Activated T-helper 1 cell treated with anti-CD3 and anti-CD28 coated beads, Interleukin-2, amount 50 U/mL, for 16 hours (primary cell): ENCODE measurements around the gene OR4D9.
A peak's percentile ranks its signal among the peaks of the same experiment; 100 is the strongest.

ENCODE experiments used
- DNase-seq, 2 donors: peaks; one replicate each; pipeline ENCODE4 v3.0.0-alpha.2; 2020; ENCODE audit warnings: low read depth in 1 of 2, low spot score in 1 of 2

Gene OR4D9

GRCh38 chr11:59550368-59550841 is 39.1 kb downstream of the OR4D9 start:
- peak; percentile 62 to 78 for DNase-seq

- peak; percentile 54 to 62 for DNase-seq
Measured at GRCh38 chr11:59550842-59551658, 39.7 kb downstream of the OR4D9 start.

GRCh38 chr11:59551659-59552521 is 40.6 kb downstream of the OR4D9 start:
- DNase-seq, result no peak

DNA sequence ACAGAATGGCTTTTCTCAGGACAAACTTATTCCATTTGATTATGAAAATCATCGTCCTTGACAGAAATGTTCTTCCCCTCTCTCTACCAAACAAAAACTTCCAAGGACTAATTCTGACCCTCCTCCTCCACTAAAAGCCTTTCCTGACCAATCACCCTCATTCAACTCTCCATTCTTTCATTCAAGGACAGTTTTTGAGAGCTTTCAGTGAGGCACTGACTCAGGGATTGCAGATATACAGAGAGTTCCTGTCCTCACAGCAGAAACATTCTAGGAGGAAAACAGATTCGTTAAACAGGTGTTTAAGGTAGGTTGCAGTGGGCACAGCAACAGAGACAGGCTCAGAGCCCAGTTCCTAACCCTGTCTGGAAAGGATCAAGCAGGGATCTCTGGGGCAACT is 41.5 kb downstream of the OR4D9 start:
- DNase-seq, result no peak

- no peak for DNase-seq
Measured at GRCh38 chr11:59553323-59553722, 42.0 kb downstream of the OR4D9 start.

DNA sequence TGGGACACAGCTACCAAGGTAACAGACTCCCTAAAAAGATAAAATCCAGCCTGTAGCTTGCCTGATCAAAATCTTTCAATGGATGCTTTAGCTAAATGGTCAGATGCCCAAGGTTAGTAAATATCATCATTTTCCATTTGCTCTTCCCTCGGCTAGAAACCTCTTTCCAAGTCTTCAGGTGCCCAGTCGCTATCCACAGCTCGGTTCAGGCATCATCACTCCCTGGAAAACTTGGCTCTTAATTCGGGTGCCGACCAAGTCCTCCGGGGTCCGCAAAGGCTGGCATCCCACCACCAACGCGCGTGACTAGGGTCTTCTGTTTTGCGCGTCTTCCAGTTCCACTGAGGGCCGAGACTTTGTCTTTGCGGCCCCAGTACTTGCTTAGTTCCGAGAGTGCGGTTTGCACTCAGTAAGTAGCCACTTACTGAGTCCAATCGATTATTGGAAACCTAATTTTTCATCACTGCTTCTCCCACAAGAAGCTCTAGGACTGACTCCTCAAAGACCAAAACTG is 44.3 kb downstream of the OR4D9 start:
- no peak for DNase-seq

- DNase-seq, result peak in 1 of 2 donors; percentile 39
Measured at GRCh38 chr11:59556115-59556916, 45.0 kb downstream of the OR4D9 start.

GRCh38 chr11:59556917-59557348 is 45.6 kb downstream of the OR4D9 start:
- no peak for DNase-seq

DNA sequence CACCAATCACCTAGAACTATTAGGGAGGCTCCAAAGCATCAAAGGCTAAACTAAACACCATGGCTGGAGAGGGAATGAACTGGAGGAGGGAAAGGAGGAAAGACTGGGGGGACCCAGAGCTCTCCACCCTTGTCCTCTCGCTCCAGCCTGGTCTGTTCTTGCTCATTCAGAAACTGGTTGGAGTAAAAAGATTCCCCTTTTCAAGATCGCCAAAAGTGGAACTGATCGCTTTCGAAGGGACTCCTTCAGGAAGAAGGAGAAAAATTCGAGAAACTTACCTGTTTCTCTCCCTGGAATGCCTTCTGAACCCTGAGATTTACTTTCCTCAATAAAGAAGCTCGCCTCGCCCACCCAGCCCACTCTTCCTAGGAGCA is 46.9 kb downstream of the OR4D9 start:
- DNase-seq, result no peak

DNA sequence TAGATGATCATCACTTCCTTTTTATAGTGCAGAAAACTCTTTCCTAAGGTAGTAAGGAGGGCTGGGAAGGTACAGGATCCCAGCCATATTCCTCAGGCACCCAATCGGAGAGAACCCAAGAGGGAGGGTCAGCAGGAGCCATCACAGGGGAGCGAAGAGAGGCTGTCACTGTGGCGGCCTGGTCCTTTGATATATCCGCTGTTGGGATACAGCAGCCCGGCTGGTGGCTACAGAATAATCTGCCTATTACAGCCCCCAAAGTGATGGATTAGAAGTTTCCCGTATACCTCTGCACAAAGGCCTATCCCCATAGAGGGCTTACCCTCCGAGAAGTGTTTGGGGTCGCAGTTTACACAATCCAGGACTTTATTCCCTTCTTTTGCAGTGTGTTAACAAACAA is 48.5 kb downstream of the OR4D9 start:
- DNase-seq, result no peak

DNA sequence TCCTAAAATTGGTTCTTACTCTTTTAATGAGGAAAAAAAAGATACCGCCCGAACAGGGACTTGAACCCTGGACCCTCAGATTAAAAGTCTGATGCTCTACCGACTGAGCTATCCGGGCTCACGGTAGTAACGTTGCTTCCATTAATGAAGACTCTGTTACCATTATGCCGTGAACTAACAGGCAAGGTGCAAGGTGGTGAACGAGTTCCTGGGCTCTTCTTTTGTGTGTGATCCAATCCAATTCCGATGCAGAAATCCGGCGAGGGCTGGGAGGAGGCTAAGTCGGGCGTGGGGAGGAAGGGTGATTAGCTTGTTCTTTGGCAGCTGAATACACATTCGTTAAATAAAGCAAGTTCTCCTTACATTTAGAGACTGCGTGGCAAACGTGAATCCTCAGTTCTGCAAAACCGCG is 49.0 kb downstream of the OR4D9 start:
- DNase-seq, result peak; percentile 37 to 57

GRCh38 chr11:59560702-59561473 is 49.5 kb downstream of the OR4D9 start:
- peak; percentile 61 to 66 for DNase-seq

DNA sequence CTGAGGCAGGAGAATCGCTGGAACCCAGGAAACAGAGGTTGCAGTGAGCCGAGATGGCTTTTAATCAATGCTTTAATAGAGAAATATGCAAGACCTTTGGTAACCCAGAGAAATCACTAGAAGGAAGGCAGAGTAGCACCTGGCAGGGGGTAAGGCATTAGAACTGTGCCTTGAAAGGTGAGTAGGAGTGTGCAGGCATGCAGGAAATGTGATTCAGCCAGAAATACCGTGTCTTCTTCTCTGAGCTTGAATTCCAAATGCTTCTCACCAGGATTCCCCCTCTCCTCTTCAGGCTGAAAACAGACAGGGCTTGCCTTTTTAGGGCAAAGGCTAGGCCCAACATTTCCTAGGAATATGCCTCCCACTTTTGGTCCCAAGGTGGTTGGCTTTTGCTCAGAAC is 51.0 kb downstream of the OR4D9 start:
- DNase-seq, result no peak
